Endothelial cell of umbilical vein (primary cell): ENCODE data around the gene FAM120C. TPM values are rescaled to one million over a fixed set of nuclear protein-coding genes. Genes with fewer than 3 reads are reported as not detected.

Source experiments
- BruUV-seq: library from RNA; stranded (reverse); fragments of 400-500 nt; replicated peaks from 2 replicates; lab custom pipeline; 2021; lab: Mats Ljungman, UMichigan
- CTCF ChIA-PET: fragments of 300-600, 350-600 bp; sonication (Branson Sonifier 250); formaldehyde crosslinking; loops from one replicate; lab custom pipeline; 2021; ENCODE audit warnings: antibody characterized with exemption, inconsistent platforms; lab: Charles Lee
- POLR2A ChIA-PET: fragments of 300-600, 350-600 bp; sonication (Branson Sonifier 250); formaldehyde crosslinking; loops from one replicate; lab custom pipeline; 2021; ENCODE audit warnings: antibody characterized with exemption, inconsistent platforms; lab: Charles Lee
- DNase-seq: peaks from one replicate; pipeline ENCODE4 v3.0.0-alpha.2; 2011; ENCODE audit warnings: low read depth, low spot score
- FAIRE-seq: peaks from 2 replicates; lab custom pipeline; 2011; peaks lifted over from hg19 to GRCh38; lab: Jason Lieb, UNC
- H2AFZ ChIP-seq: 2 replicates; pipeline ENCODE4 v1.6.0; 2012; ENCODE audit warnings: low read depth, low read length, control low read depth, inconsistent platforms
- H3K27ac ChIP-seq: 2 replicates; pipeline ENCODE4 v1.5.1; 2011; ENCODE audit warnings: low read depth, mild to moderate bottlenecking, control low read depth, low read length, moderate library complexity; ENCODE audit not compliant: insufficient read depth
- H3K27me3 ChIP-seq, 2 experiments: 2 replicates each; pipeline versions ENCODE4 v1.6.0 to v1.6.1; 2011; ENCODE audit warnings: low read length in 2 of 2, mixed read lengths in 1 of 2; ENCODE audit not compliant: control insufficient read depth in 2 of 2, insufficient read depth in 2 of 2
- H3K36me3 ChIP-seq, 2 experiments: 2 replicates in 1 of 2; 3 replicates in 1 of 2; pipeline ENCODE4 v1.5.1; 2011; ENCODE audit warnings: low read length in 2 of 2, mild to moderate bottlenecking in 1 of 2, moderate library complexity in 1 of 2; ENCODE audit not compliant: control insufficient read depth in 2 of 2, insufficient read depth in 2 of 2; ENCODE audit errors: extremely low read depth in 1 of 2
- H3K4me1 ChIP-seq: 3 replicates; pipeline ENCODE4 v1.5.1; 2011; ENCODE audit warnings: mild to moderate bottlenecking, low read length; ENCODE audit not compliant: control insufficient read depth, insufficient read depth; ENCODE audit errors: extremely low read depth
- H3K4me2 ChIP-seq: 2 replicates; pipeline ENCODE4 v1.6.1; 2011; ENCODE audit warnings: low read length, control low read depth, mixed read lengths; ENCODE audit not compliant: insufficient read depth
- H3K4me3 ChIP-seq, 3 experiments: fragments of 200-600 bp in 1 of 3; sonication (generic), shearing (Covaris generic) in 1 of 3; replicated peaks in 1 of 3; 2 replicates each; pipeline ENCODE4 v1.5.1; 2011 to 2016; ENCODE audit warnings: control low read depth in 3 of 3, low read length in 3 of 3, mild to moderate bottlenecking in 2 of 3, inconsistent platforms in 1 of 3, low read depth in 1 of 3, moderate library complexity in 1 of 3; ENCODE audit not compliant: insufficient read depth in 1 of 3
- H3K79me2 ChIP-seq: 2 replicates; pipeline ENCODE4 v1.6.0; 2012; ENCODE audit warnings: low read length, inconsistent platforms; ENCODE audit not compliant: control insufficient read depth, insufficient read depth
- H3K9ac ChIP-seq: replicated peaks from 2 replicates; pipeline ENCODE3; 2011; ENCODE audit warnings: low read length, control low read depth; ENCODE audit not compliant: insufficient read depth; ENCODE audit errors: extremely low read depth
- H3K9me1 ChIP-seq: replicated peaks from 3 replicates; pipeline ENCODE4 v1.6.0; 2011; ENCODE audit warnings: mild to moderate bottlenecking, low read length; ENCODE audit not compliant: control insufficient read depth, insufficient read depth; ENCODE audit errors: extremely low read depth
- H3K9me3 ChIP-seq: replicated peaks from 2 replicates; pipeline ENCODE4 v1.5.1; 2012; ENCODE audit warnings: low read length, inconsistent platforms; ENCODE audit not compliant: control insufficient read depth, insufficient read depth
- H4K20me1 ChIP-seq: replicated peaks from 2 replicates; pipeline ENCODE3; 2011; ENCODE audit warnings: mild to moderate bottlenecking, low read length; ENCODE audit not compliant: control insufficient read depth, insufficient read depth; ENCODE audit errors: extremely low read depth
- CTCF ChIP-seq, 2 donors: IDR thresholded peaks; 1 replicate in 1 of 2; 2 replicates in 1 of 2; pipeline ENCODE4 v1.5.1; 2011; ENCODE audit warnings: low read length in 2 of 2, mild to moderate bottlenecking in 2 of 2, moderate library complexity in 2 of 2, control low read depth in 1 of 2, inconsistent platforms in 1 of 2, low read depth in 1 of 2; ENCODE audit not compliant: insufficient read depth in 1 of 2; ENCODE audit errors: extremely low read depth in 1 of 2
- EZH2 ChIP-seq: IDR thresholded peaks from 2 replicates; pipeline ENCODE4 v1.6.1; 2012; ENCODE audit warnings: borderline replicate concordance, low read depth, mild to moderate bottlenecking, moderate library complexity, low read length, inconsistent platforms; ENCODE audit not compliant: severe bottlenecking
- FOS ChIP-seq: IDR thresholded peaks from 2 replicates; pipeline ENCODE4 v1.6.1; 2011; ENCODE audit warnings: mild to moderate bottlenecking, low read length, moderate library complexity, borderline replicate concordance; ENCODE audit not compliant: insufficient read depth
- GATA2 ChIP-seq: IDR thresholded peaks from 2 replicates; pipeline ENCODE4 v1.7.0; 2011; ENCODE audit warnings: low read depth, mild to moderate bottlenecking, moderate library complexity, mixed read lengths, low read length; ENCODE audit not compliant: insufficient read length, insufficient read depth
- JUN ChIP-seq: IDR thresholded peaks from 2 replicates; pipeline ENCODE4 v1.6.1; 2011; ENCODE audit warnings: borderline replicate concordance, low read depth; ENCODE audit not compliant: insufficient read length, insufficient read depth
- MAX ChIP-seq: IDR thresholded peaks from 2 replicates; pipeline ENCODE4 v1.6.1; 2011; ENCODE audit not compliant: insufficient read depth, insufficient read length
- MYC ChIP-seq: IDR thresholded peaks from one replicate; pipeline ENCODE4 v1.6.1; 2011; ENCODE audit warnings: mild to moderate bottlenecking, low read depth, low read length
- POLR2A ChIP-seq: IDR thresholded peaks from 2 replicates; pipeline ENCODE4 v1.6.1; 2012; ENCODE audit warnings: low read depth, mild to moderate bottlenecking, control low read depth, low read length
- POLR2AphosphoS5 ChIP-seq: IDR thresholded peaks from 2 replicates; pipeline ENCODE4 v1.6.1; 2012; ENCODE audit warnings: low read depth, mild to moderate bottlenecking, control low read depth, low read length, moderate library complexity; ENCODE audit not compliant: insufficient read depth
- dilution Hi-C: fragments of 300-500 bp; cut with MboI; formaldehyde crosslinking; loops from one replicate; pipeline ENCODE4 v1.15.0; 2019; ENCODE audit warnings: low sequenced_read_pairs; ENCODE audit not compliant: extremely low pct_ligation_motif_present
- intact Hi-C: fragments of 100-400 bp; cut with micrococcal nuclease; formaldehyde crosslinking; loops from one replicate; pipeline ENCODE4 v1.10.0; 2022
- polyA plus RNA-seq, 4 experiments: library from polyadenylated mRNA; depleted of rRNA in 3 of 4; stranded (reverse) in 3 of 4; unstranded in 1 of 4; fragments of >200 nt; gene quantifications; 2 replicates each; pipeline versions ENCODE4 v1.2.1 to v1.2.3, GENCODE V29; 2011 to 2012; ENCODE audit warnings: missing spikeins in 1 of 4
- total RNA-seq: library from RNA; stranded (reverse); gene quantifications from 2 replicates; pipeline ENCODE4 v1.2.3, GENCODE V29; 2021

The FAM120C gene
- total and polyA plus RNA-seq, 2 donors (not counting 3 experiments of a cell fraction or from before 2014, with no cell fraction given), result 4.2 to 11.4 TPM

- H3K27me3 ChIP-seq, result no peaks in the 10 kb centered on the region
- no peaks in the 10 kb centered on the region for H4K20me1 ChIP-seq
- no peak overlapping the region for H3K27ac ChIP-seq
- ChIA-PET POLR2A (no interaction called here), CTCF (no interaction called here)
- no peaks in the 10 kb centered on the region for H3K9me1 ChIP-seq
- TF ChIP-seq MAX (no peak), JUN (no peak), MYC (no peak), POLR2A (no peak), EZH2 (no peak), GATA2 (no peak), FOS (no peak), POLR2AphosphoS5 (no peak), CTCF (IDR thresholded peaks at IDR 0.05; ENCODE audit: extremely low read depth in 1 of 2, insufficient read depth in 1 of 2, low read depth in 1 of 2, low read length in 2 of 2) (no peak)
- no peaks in the 10 kb centered on the region for H3K4me1 ChIP-seq
- no TSS peak for BruUV-seq
- no peak for DNase-seq
- no peak overlapping the region for H3K4me2 ChIP-seq
- no peak for FAIRE-seq
- H3K9me3 ChIP-seq, result no peaks in the 10 kb centered on the region
- no peaks in the 10 kb centered on the region for H3K36me3 ChIP-seq
- dilution Hi-C loops, result no loop called here
- H2AFZ ChIP-seq, result no peak overlapping the region
- no peak overlapping the region for H3K9ac ChIP-seq
- intact Hi-C loops, result no loop called here
- no peaks in the 10 kb centered on the region for H3K79me2 ChIP-seq
- no peak overlapping the region for H3K4me3 ChIP-seq
These were observed 10.2 kb upstream of the FAM120C start for GRCh38 chrX:54193085-54193821.
